NOMO-1 (cell line): ENCODE measurements around the gene SNX17.
"Not testable (repeated sequence)": the region's sequence is repeated elsewhere in the genome, so short reads cannot be mapped to it uniquely, and the experiment has no call there.

ENCODE experiments used
- DNase-seq, 2 experiments: peaks; one replicate each; lab custom pipeline; 2025; ENCODE audit not compliant: unreplicated experiment in 2 of 2; lab: John Stamatoyannopoulos, UW

SNX17 gene

DNA sequence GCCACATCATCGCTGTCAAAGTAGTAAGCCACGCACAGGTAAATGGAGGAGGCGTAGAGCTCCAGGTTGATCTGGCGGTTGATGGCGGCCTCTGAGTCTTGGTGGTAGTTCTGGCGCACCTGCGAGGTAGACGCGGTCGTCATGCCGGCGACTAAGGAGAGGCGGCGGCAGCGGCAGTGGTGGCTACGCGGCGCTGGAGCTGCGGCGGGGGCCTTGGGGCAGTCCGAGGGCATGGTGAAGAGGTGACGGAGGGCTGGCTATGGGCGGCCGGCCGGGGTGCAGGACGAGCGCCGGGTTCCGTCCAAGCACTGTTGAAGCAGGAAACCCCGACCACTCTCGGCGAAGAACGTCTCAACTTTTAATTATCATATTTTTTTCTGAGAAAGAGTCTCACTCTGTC lies 22.8 kb downstream of the SNX17 start:
- DNase-seq = no peak

DNA sequence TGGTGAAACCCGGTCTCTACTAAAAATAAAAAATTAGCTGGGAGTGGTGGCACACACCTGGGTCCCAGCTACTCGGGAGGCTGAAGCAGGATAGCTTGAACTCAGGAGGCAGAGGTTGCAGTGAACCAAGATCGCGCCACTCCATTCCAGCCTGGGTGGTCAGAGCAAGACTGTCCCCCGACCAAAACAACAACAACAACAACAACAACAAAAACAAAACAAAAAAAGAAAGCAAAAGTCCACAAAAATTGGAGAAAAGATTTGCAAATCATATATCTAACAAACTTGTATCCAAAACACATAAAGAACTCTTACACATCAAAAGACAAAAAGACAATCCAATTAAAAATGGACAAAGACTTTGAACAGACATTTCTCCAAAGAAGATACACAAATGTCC lies 28.5 kb downstream of the SNX17 start:
- DNase-seq = no peak

DNA sequence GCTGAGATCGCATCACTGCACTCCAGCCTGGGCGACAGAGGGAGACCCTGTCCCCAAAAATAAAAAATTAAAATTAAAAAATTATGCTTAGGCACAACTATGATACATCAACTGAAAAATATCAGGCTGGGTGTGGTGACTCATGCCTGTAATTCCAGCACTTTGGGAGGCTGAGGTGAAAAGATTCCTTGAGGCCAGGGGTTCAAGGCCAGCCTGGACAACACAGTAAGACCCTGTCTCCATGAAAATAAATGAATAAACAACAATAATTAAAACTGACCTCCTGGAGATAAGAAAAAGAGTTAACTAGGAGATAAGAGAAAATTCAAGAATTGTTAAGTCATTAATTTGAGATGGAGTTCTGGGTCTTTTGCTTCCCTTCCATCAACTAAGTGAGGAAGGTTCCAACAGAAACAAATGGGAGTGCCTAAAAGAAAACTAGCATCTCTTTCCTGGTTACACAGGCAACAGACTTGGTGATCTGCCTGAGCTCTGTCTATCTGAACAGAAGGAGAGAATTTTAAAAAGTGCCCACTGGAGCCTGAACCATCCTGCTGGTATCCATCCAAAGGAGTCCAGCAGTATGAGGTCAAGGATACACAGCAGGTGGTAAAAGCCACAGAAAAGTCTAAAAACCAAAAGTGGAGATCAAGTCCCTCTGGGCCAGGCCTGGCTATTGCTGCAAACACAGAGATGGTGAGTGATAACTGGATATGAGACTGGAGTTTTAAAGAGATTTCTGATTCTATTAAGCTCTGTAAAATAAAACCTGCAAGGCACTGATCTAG lies 30.1 kb downstream of the SNX17 start:
- DNase-seq = no peak

DNA sequence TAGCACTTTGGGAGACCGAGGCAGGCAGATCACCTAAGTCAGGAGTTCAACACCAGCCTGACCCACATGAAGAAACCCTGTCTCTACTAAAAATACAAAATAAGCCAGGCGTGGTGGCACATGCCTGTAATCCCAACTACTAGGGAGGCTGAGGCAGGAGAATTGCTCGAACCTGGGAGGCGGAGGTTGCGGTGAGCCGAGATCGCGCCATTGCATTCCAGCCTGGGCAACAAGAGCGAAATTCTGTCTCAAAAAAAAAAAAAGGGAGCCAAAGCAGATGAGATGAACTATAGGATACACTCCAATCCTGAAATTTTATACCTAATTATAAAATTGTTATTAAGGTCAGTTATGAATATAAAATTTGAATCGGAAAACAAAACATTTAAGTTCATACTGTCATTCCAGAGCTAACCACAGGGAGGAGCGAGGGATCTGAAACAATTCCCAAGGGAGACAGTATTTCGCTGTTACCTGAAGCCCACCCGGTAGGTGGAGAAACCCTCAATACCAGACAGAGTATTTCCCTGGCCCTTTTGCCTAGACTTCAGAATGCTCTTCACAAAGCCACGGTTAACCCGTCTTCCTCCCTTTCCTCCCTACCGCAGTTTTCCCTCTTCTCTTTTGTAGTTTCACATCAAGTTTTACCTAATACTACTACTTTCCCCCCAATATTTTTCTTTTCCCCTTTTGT lies 37.5 kb downstream of the SNX17 start:
- DNase-seq = no peak

DNA sequence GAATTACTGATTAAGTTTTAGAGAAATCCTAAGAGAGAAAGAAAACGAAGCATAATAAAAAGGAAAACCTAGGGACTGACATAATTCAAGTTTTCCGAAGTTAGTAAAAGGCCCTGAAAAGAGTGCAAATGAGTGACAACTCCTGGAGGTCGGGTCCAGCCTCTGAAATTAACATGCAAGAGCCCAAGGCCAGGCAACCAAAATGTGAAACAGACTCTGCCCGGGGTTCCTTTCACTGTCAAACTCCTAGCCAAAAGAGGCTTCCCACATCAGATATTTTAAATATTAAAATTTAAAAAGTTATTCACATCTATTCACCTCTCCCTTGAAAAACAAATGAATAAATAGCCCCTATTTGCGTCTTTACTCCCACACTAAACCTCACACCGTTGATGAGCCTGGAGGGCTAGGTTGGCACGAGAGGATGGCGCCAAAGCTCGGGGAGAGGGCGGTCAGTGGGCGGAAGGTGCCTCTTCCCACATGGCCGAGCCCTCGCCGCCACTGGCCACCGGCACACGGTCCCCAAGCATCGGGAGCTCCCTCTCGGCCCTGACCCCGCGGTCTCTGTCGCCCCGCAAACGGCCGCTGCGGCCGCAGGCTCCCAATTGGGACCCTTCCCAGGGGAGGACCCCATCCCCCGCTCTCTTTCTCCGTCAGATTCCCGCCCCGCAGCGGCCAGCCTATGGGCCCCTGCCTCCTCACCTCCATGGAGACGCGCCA lies 38.3 kb downstream of the SNX17 start:
- peak; percentile 25 to 51 for DNase-seq

DNA sequence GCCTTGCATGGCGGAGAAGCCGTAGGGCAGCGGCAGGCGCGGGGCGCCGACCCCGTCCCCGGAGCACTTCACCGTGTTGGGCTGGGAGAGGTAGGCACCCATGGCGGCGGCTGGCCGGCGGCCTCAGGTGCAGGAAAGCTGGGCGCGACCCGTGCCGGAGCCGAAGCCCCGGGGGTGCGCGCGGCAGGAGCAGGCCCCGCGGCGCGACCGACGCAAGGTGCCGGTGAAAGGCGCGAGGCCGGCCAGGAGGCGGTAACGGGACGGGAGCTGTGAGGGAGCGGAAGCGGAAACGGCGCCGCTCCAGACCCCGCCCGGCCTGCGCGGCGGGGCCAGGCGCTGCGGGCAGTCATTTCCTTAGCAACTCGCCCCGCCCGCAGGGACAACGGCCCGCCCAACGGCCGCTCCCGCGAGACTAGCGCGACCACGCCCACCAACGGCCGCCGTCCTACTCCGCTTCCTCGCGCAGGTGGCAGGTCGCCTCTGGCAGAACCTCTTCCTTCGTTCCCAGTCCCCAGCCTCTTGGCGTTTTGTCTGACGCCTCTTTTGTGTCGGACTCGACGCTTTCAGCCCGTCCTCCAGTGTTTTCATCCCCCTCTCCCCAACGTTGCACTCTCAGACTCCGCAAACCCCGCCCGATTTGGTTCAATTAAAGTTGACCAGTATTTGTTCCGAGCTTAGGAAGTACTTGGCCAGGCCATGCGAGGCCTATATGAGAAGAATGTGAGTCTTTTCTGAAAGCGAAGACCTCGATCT lies 39.1 kb downstream of the SNX17 start, which contains the start of gene PPM1G:
Gene PPM1G, minus strand, starts transcription at position 271 of the 753 bp plus-strand sequence. Its CDS starts 169 bp downstream, at position 102.
- peak; percentile 89 to 98 for DNase-seq

DNA sequence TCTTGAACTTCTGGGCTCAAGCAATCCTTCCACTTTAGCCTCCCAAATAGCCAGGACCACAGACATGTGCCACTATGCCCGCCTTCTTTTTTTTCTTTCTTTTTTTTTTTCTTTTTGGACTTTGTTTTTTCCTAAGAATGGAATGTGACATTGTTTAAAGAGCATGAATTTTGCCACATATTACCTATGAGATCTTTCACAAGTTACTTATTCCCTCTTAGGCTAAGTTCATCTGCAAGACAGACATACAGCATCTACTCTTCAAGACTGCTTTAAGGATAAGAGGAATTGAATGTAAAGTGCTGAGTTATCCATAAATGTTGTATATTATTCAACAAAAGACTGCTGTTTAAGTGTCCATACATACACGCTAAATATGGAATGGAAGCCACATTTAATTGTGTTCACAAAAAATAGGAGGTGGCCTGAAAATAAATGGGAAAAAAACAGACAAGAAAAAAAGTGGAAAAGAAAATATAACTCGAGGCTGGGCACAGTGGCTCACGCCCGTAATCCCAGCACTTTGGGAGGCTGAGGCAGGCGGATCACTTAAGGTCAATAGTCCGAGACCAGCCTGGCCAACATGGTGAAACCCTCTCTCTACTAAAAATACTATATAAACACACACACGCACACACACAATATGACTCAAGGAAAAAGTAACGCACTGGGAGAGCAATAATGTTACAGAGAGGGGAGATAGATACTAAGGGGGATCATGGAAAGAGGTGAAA lies 42.2 kb downstream of the SNX17 start:
- no peak for DNase-seq

DNA sequence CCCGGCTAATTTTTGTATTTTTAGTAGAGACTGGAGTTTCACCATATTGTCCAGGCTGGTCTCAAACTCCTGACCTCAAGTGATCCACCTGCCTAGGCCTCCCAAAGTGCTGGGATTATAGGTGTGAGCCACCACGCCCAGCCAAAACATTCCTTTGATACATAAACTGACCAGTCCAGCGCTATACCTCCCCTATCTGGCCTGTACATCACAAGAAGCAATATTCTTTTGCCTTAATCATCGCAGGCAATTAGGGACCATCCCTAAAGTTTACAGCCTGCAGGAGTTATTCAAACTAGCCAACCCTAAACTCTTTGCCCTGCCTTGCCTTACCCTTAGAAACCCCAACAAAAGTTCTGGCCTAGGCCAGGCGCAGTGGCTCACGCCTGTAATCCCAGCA lies 45.7 kb downstream of the SNX17 start:
- DNase-seq = no peak

DNA sequence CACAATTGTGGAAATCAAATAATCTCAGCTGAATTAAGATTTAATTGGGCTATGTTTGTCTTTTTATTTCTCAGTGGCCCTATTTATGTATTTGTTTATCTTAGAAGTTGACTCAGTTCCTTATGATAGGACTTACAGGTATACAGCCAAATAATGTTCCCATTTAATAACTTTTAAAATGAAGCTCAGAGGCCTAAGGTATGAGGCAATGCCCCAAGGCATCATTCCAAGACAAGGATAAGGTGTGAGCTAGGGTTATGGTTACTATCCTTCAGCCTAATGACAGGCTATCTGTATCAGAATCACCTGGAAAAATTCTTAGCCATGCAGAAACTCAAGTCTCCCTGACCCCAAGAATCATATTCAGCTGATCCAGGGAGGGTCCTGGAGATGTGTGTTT lies 50.6 kb downstream of the SNX17 start:
- no peak for DNase-seq

DNA sequence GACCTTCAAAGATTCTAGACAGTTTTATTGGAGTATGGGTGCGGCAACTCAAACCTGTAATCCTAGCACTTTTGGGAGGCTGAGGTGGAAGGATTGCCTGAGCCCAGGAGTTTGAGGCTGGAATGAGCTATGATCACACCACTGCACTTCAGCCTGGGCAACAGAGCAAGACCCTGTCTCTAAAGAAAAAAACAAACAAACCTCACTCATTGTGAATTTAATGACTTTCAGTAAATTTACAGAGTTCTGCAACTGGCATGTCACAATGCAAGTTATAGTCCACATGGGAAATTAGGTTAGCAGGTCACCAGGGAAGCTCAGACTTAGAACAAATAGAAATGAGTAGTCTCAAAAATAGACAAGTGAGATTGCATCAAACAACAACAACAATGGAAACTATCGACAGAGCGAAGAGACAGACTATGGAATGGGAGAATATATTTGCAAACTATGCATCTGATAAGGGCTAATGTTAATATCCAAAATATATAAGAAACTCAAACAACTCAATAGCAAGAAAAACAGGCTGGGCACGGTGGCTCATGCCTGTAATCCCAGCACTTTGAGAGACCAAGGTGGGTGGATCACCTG lies 51.3 kb downstream of the SNX17 start:
- DNase-seq = no peak

DNA sequence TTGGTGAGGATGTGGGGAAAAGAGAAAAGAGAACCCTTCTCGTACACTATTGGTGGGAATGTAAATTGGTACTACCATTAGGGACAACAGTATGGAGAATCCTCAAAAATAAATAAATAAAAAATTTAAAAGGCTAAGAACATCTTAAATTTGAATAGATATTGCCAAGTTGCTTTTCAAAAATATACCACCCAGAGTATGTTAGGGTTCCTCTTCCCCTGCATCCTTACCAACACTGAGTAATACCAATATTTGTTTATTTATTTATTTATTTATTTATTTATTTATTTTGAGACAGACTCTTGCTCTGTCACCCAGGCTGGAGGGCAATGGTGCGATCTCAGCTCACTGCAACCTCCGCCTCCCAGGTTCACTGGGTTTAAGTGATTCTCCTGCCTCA lies 52.5 kb downstream of the SNX17 start:
- DNase-seq = no peak

DNA sequence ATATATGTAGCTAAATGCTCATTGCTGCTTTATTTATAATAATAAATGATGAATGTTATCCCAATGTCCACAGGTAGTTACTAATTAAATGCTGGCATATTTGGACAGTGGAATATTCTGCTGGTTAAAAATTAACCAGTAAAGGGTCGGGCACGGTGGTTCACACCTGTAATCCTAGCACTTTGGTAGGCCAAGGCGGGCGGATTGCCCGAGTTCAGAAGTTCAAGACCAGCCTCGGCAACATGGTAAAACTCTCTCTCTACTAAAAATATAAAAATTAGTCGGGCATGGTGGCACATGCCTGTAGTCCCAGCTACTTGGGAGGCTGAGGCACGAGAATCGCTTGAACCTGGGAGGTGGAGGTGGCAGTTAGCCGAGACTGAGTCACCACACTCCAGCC lies 54.6 kb downstream of the SNX17 start:
- not testable (repeated sequence) for DNase-seq
